OCI-LY7 (cell line): ENCODE results near the gene MIOX. TPM values are rescaled to one million over a fixed set of nuclear protein-coding genes. Genes with fewer than 3 reads are reported as not detected.

Experiments used
- BruUV-seq: library from RNA; stranded (reverse); fragments of 400-500 nt; replicated peaks from 2 replicates; lab custom pipeline; 2021; lab: Mats Ljungman, UMichigan
- CTCF ChIA-PET: fragments of 300-600 bp; sonication (Branson Sonifier 250); formaldehyde crosslinking; loops from one replicate; lab custom pipeline; 2022; ENCODE audit warnings: antibody characterized with exemption; ENCODE audit not compliant: unreplicated experiment; lab: Charles Lee
- POLR2A ChIA-PET: fragments of 300-600 bp; sonication (Branson Sonifier 250); formaldehyde crosslinking; loops from one replicate; lab custom pipeline; 2022; ENCODE audit warnings: antibody characterized with exemption; lab: Charles Lee
- DNase-seq: peaks from one replicate; pipeline ENCODE4 v3.0.0-alpha.2; 2015; ENCODE audit warnings: low spot score
- H2AFZ ChIP-seq: fragments of 200-600 bp; sonication (generic), shearing (Covaris generic); 2 replicates; pipeline ENCODE4 v1.6.1; 2014; ENCODE audit warnings: mild to moderate bottlenecking, antibody characterized with exemption, low read length, moderate library complexity
- H3K27ac ChIP-seq: fragments of 200-600 bp; sonication (generic); 2 replicates; pipeline ENCODE4 v1.5.1; 2014; ENCODE audit warnings: mixed run types, low read depth, mild to moderate bottlenecking, moderate library complexity, low read length, inconsistent platforms; ENCODE audit not compliant: poor library complexity, severe bottlenecking
- H3K36me3 ChIP-seq: fragments of 200-600 bp; sonication (generic); 2 replicates; pipeline ENCODE4 v1.6.1; 2014; ENCODE audit warnings: mild to moderate bottlenecking, antibody characterized with exemption, low read length, moderate library complexity, mixed read lengths; ENCODE audit not compliant: insufficient read depth
- H3K4me1 ChIP-seq: fragments of 200-600 bp; sonication (generic); 2 replicates; pipeline ENCODE4 v1.5.1; 2014; ENCODE audit warnings: mild to moderate bottlenecking, low read length; ENCODE audit not compliant: insufficient read depth, poor library complexity, severe bottlenecking
- H3K4me2 ChIP-seq: fragments of 200-600 bp; sonication (generic); 2 replicates; pipeline ENCODE4 v1.6.1; 2014; ENCODE audit warnings: mild to moderate bottlenecking, low read length
- H3K4me3 ChIP-seq: fragments of 200-600 bp; sonication (generic); 2 replicates; pipeline ENCODE4 v1.5.1; 2014; ENCODE audit warnings: mild to moderate bottlenecking, low read depth, low read length; ENCODE audit not compliant: poor library complexity, severe bottlenecking
- H3K79me2 ChIP-seq: fragments of 200-600 bp; sonication (generic); 2 replicates; pipeline ENCODE4 v1.6.1; 2016; ENCODE audit warnings: low read depth, mild to moderate bottlenecking, low read length, moderate library complexity, mixed read lengths; ENCODE audit not compliant: insufficient read depth
- H3K9me2 ChIP-seq: fragments of 200-600 bp; sonication (generic); 2 replicates; pipeline ENCODE4 v1.6.1; 2016; ENCODE audit warnings: mild to moderate bottlenecking, low read length, mixed read lengths; ENCODE audit not compliant: insufficient read depth
- H3K9me3 ChIP-seq: fragments of 200-600 bp; sonication (generic); 2 replicates; pipeline ENCODE4 v1.6.1; 2014; ENCODE audit warnings: mild to moderate bottlenecking, mixed run types, low read length, mixed read lengths
- H4K20me1 ChIP-seq: fragments of 200-600 bp; sonication (generic); 2 replicates; pipeline ENCODE4 v1.6.1; 2014; ENCODE audit warnings: mild to moderate bottlenecking, antibody characterized with exemption, low read length, moderate library complexity, mixed read lengths; ENCODE audit not compliant: insufficient read depth
- CTCF ChIP-seq: fragments of 200-600 bp; sonication (generic); conservative IDR thresholded peaks from 2 replicates; pipeline ENCODE4 v1.5.1; 2014; ENCODE audit warnings: mild to moderate bottlenecking, antibody characterized with exemption, low read length, moderate library complexity, mixed read lengths
- EZH2phosphoT487 ChIP-seq: fragments of 200-600 bp; sonication (generic); IDR thresholded peaks from 2 replicates; pipeline ENCODE4 v1.6.1; 2018; ENCODE audit warnings: low read depth, borderline replicate concordance, mild to moderate bottlenecking, mixed run types, antibody characterized with exemption, low read length, moderate library complexity, mixed read lengths
- intact Hi-C: fragments of 100-400 bp; cut with micrococcal nuclease; formaldehyde crosslinking; loops from one replicate; pipeline ENCODE4 v1.10.0; 2022; ENCODE audit not compliant: unreplicated experiment
- total RNA-seq, 2 experiments: library from RNA; depleted of rRNA in 1 of 2; stranded (reverse); fragments of >200 nt in 1 of 2; shearing (Covaris generic) in 1 of 2; gene quantifications; 2 replicates each; pipeline ENCODE4 v1.2.3, GENCODE V29; 2014 to 2022

MIOX gene
- total RNA-seq, 2 experiments from 2014 or later: 0.53 TPM; not detected in 1

- intact Hi-C loops: no loop called here
- BruUV-seq: no TSS peak
- POLR2A ChIA-PET: no interaction called here
- no peaks in the 10 kb centered on the region for H3K79me2 ChIP-seq
- 0 out of 2 replicates have a peak overlapping the region, but pooled peaks have one; percentile 10 for H2AFZ ChIP-seq
- no peaks in the 10 kb centered on the region for H4K20me1 ChIP-seq
- H3K4me2 ChIP-seq: peak overlapping the region; percentile 69
- H3K27ac ChIP-seq: no peak overlapping the region
- H3K4me3 ChIP-seq: peak overlapping the region; percentile 68
- H3K9me2 ChIP-seq: no peaks in the 10 kb centered on the region
- DNase-seq: no peak
- no peaks in the 10 kb centered on the region for H3K36me3 ChIP-seq
- H3K4me1 ChIP-seq: peaks cover 10% of the 10 kb centered on the region
- CTCF ChIA-PET: no interaction called here
- no peaks in the 10 kb centered on the region for H3K9me3 ChIP-seq
- no peak for TF ChIP-seq EZH2phosphoT487
- no peak for TF ChIP-seq CTCF
Observed at GRCh38 chr22:50482107-50483074, 4.3 kb upstream of the MIOX start.

- ChIA-PET CTCF (no interaction called here), POLR2A (no interaction called here)
- Histone ChIP-seq H2AFZ (no peak overlapping the region), H3K4me3 (no peak overlapping the region), H3K36me3 (no peaks in the 10 kb centered on the region), H3K4me2 (no peak overlapping the region), H3K79me2 (no peaks in the 10 kb centered on the region), H3K4me1 (peaks cover 10% of the 10 kb centered on the region), H3K9me3 (no peaks in the 10 kb centered on the region), H4K20me1 (no peaks in the 10 kb centered on the region), H3K27ac (no peak overlapping the region), H3K9me2 (no peaks in the 10 kb centered on the region)
- DNase-seq: no peak
- no TSS peak for BruUV-seq
- intact Hi-C loops: no loop called here
- no peak for TF ChIP-seq EZH2phosphoT487
- no peak for TF ChIP-seq CTCF
Observed at GRCh38 chr22:50483106-50483505, 3.6 kb upstream of the MIOX start.

- intact Hi-C loops: no loop called here
- H3K4me3 ChIP-seq: no peak overlapping the region
- ChIA-PET POLR2A (no interaction called here), CTCF (no interaction called here)
- TF ChIP-seq EZH2phosphoT487: no peak
- TF ChIP-seq CTCF: no peak
- no peak overlapping the region for H3K27ac ChIP-seq
- H2AFZ ChIP-seq: no peak overlapping the region
- no peaks in the 10 kb centered on the region for H3K9me2 ChIP-seq
- H4K20me1 ChIP-seq: no peaks in the 10 kb centered on the region
- H3K9me3 ChIP-seq: no peaks in the 10 kb centered on the region
- no peaks in the 10 kb centered on the region for H3K79me2 ChIP-seq
- H3K4me2 ChIP-seq: no peak overlapping the region
- no peak for DNase-seq
- H3K4me1 ChIP-seq: peaks cover 10% of the 10 kb centered on the region
- no peaks in the 10 kb centered on the region for H3K36me3 ChIP-seq
- no TSS peak for BruUV-seq
Observed at GRCh38 chr22:50483556-50483955, 3.1 kb upstream of the MIOX start.
